Natural killer cell (primary cell): ENCODE measurements around the gene TMEM217. TPM values are rescaled to one million over a fixed set of nuclear protein-coding genes. Genes with fewer than 3 reads are reported as not detected.
"Not testable (repeated sequence)": the region's sequence is repeated elsewhere in the genome, so short reads cannot be mapped to it uniquely, and the experiment has no call there.

Source experiments
- ATAC-seq, 3 donors: fragments of 150-1000 bp in 2 of 3; fragments of 200-7000 bp in 1 of 3; cut with Tn5 transposase; 1 replicate in 1 of 3; 2 replicates in 2 of 3; pipeline ENCODE4 v1.10.0; 2021; ENCODE audit warnings: mild to moderate bottlenecking in 2 of 3, moderate library complexity in 2 of 3
- DNase-seq, 2 donors: peaks; one replicate each; pipeline versions ENCODE4 v3.0.0 to v3.0.0-alpha.2; 2013 to 2021; ENCODE audit warnings: mixed read lengths in 1 of 2
- H3K27ac ChIP-seq: one replicate; pipeline ENCODE4 v1.5.1; 2013; ENCODE audit warnings: mild to moderate bottlenecking, low read length
- H3K27me3 ChIP-seq: one replicate; pipeline ENCODE4 v1.6.1; 2013; ENCODE audit warnings: low read length; ENCODE audit not compliant: control insufficient read depth, insufficient read depth
- H3K36me3 ChIP-seq: one replicate; pipeline ENCODE4 v1.6.1; 2013; ENCODE audit warnings: low read length; ENCODE audit not compliant: control insufficient read depth, insufficient read depth
- H3K4me1 ChIP-seq: one replicate; pipeline ENCODE4 v1.6.1; 2013; ENCODE audit warnings: low read length; ENCODE audit not compliant: control insufficient read depth, insufficient read depth
- H3K4me3 ChIP-seq: one replicate; pipeline ENCODE4 v1.5.1; 2013; ENCODE audit warnings: low read length
- H3K9me3 ChIP-seq: one replicate; pipeline ENCODE4 v1.6.1; 2013; ENCODE audit warnings: low read length; ENCODE audit not compliant: control insufficient read depth, insufficient read depth
- H3K27ac Mint-ChIP-seq, 2 donors: one replicate each; pipeline ENCODE4 v1.8.0; 2022; ENCODE audit warnings: mild to moderate bottlenecking in 2 of 2, mixed read lengths in 2 of 2, moderate library complexity in 1 of 2
- H3K27me3 Mint-ChIP-seq, 2 donors: one replicate each; pipeline ENCODE4 v1.8.0; 2022; ENCODE audit warnings: low read depth in 2 of 2, mixed read lengths in 2 of 2
- H3K36me3 Mint-ChIP-seq: one replicate; pipeline ENCODE4 v1.8.0; 2022; ENCODE audit warnings: mixed read lengths
- H3K4me1 Mint-ChIP-seq, 2 donors: one replicate each; pipeline ENCODE4 v1.8.0; 2022; ENCODE audit warnings: mixed read lengths in 2 of 2
- H3K4me3 Mint-ChIP-seq: one replicate; pipeline ENCODE4 v1.8.0; 2022; ENCODE audit warnings: mild to moderate bottlenecking, moderate library complexity, mixed read lengths
- H3K9me3 Mint-ChIP-seq, 2 donors: one replicate each; pipeline ENCODE4 v1.8.0; 2022; ENCODE audit warnings: mixed read lengths in 2 of 2
- WGBS: methylation state at CpG from one replicate; pipeline ENCODE4 v1.1.7; 2013; ENCODE audit warnings: missing lambda C conversion rate; ENCODE audit not compliant: insufficient coverage; 5-methylcytosine and 5-hydroxymethylcytosine counted together
- intact Hi-C: fragments of 100-400 bp; cut with micrococcal nuclease; formaldehyde crosslinking; loops from one replicate; pipeline ENCODE4 v1.14.2; 2022
- total RNA-seq, 4 donors: library from RNA; stranded (reverse); fragments of 120-200 nt in 1 of 4; gene quantifications; one replicate each; pipeline versions ENCODE4 v1.2.3 to v1.2.4, GENCODE V29; 2013 to 2022
- TF ChIP-seq, protein P1 (sequence below): fragments of 200-600 bp; IDR thresholded peaks from one replicate; pipeline ENCODE4 v1.8.0; 2022; ENCODE audit warnings: antibody characterized with exemption

TMEM217 gene
- total RNA-seq, 3 donors from 2014 or later (not counting 1 experiment from before 2014, with no cell fraction given): 0.75 to 2.1 (median 0.75) TPM

DNA sequence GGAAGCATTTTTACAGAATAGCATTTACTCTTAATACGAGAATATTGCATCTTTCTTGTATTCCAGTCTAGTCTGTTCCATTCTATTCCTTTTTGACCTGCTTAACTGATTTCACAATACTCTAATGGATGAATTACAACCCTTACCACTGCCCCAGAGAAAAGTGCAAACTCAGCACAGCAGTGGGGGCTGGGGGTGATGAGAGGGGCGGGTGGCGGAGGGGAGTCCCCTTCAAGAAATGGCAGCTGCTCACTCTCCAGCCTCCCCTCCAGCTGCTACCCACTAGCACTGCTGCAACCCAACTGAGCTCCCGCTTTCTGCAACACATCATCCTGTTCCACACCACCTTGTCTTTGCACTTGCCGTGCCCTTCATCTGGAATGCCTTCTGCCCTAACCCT lies 57.9 kb downstream of the TMEM217 start:
- TF ChIP-seq, protein P1, sequence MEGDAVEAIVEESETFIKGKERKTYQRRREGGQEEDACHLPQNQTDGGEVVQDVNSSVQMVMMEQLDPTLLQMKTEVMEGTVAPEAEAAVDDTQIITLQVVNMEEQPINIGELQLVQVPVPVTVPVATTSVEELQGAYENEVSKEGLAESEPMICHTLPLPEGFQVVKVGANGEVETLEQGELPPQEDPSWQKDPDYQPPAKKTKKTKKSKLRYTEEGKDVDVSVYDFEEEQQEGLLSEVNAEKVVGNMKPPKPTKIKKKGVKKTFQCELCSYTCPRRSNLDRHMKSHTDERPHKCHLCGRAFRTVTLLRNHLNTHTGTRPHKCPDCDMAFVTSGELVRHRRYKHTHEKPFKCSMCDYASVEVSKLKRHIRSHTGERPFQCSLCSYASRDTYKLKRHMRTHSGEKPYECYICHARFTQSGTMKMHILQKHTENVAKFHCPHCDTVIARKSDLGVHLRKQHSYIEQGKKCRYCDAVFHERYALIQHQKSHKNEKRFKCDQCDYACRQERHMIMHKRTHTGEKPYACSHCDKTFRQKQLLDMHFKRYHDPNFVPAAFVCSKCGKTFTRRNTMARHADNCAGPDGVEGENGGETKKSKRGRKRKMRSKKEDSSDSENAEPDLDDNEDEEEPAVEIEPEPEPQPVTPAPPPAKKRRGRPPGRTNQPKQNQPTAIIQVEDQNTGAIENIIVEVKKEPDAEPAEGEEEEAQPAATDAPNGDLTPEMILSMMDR: no peak
- no peak overlapping the region for H3K4me3 ChIP-seq
- H3K36me3 ChIP-seq: no peaks in the 10 kb centered on the region
- Mint-ChIP-seq H3K4me1 (peaks cover 36 to 40% of the 10 kb centered on the region in 2 donors), H3K4me3 (no peak overlapping the region), H3K36me3 (no peaks in the 10 kb centered on the region), H3K9me3 (no peaks in the 10 kb centered on the region), H3K27ac (no peak overlapping the region), H3K27me3 (no peaks in the 10 kb centered on the region)
- DNase-seq (no peak), ATAC-seq (no peak)
- intact Hi-C loops: no loop called here
- H3K27ac ChIP-seq: no peak overlapping the region
- peaks cover 23% of the 10 kb centered on the region for H3K4me1 ChIP-seq
- WGBS: 90% methylated on average over 5 of the region's 5 CpGs
- no peaks in the 10 kb centered on the region for H3K27me3 ChIP-seq
- no peaks in the 10 kb centered on the region for H3K9me3 ChIP-seq

- H3K27ac Mint-ChIP-seq, H3K9me3 ChIP-seq, intact Hi-C loops, H3K27me3 ChIP-seq, H3K4me3 ChIP-seq, H3K4me3 Mint-ChIP-seq, DNase-seq, H3K36me3 Mint-ChIP-seq, ATAC-seq, H3K27ac ChIP-seq, H3K36me3 ChIP-seq, H3K9me3 Mint-ChIP-seq, H3K27me3 Mint-ChIP-seq: not testable (repeated sequence)
- peaks cover 17% of the 10 kb centered on the region for H3K4me1 ChIP-seq
- WGBS: 100% methylated on average over 2 of the region's 4 CpGs
- H3K4me1 Mint-ChIP-seq: peaks cover 36 to 39% of the 10 kb centered on the region in 2 donors
Observed at GRCh38 chr6:37196451-37196850, 61.5 kb downstream of the TMEM217 start.

DNA sequence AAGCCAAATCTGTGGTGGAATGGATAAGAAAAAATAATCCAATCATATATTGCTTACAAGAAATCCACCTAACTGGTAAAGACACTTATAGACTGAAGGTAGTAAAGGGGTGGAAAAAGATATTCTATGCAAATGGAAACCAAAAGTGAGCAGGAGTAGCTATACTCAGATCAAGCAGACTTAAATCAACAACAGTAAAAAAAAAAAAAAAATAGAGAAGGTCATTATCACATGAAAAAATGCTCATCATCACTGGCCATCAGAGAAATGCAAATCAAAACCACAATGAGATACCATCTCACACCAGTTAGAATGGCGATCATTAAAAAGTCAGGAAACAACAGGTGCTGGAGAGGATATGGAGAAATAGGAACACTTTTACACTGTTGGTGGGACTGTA lies 63.1 kb downstream of the TMEM217 start:
- peak in 2 of 3 donors; percentile 34 to 41 for ATAC-seq
- peak overlapping the region; percentile 38 for H3K4me3 Mint-ChIP-seq

DNA sequence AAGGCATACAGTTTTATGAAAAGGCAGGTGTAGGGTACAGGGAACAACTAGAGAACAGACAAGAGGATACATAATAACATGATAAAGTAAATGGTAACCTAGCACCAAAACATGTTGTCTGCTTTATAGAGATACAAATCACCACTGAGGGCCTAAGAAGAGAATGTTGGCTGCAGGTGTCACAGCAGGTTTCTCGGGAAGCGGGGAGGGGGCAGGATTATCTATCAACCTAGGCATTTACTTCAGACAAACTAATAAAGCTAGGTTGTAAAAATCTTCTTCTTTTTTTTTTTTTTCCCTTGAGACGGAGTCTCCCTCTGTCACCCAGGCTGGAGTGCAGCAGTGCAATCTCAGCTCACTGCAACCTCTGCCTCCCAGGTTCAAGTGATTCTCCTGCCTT lies 65.3 kb downstream of the TMEM217 start:
- Histone ChIP-seq H3K27me3 (no peaks in the 10 kb centered on the region), H3K4me3 (no peak overlapping the region), H3K9me3 (no peaks in the 10 kb centered on the region), H3K27ac (no peak overlapping the region), H3K36me3 (no peaks in the 10 kb centered on the region), H3K4me1 (peaks cover 39% of the 10 kb centered on the region)
- Mint-ChIP-seq H3K27ac (peak overlapping the region; percentile 67 to 83), H3K4me3 (no peak overlapping the region), H3K4me1 (peaks cover 40 to 49% of the 10 kb centered on the region in 2 donors), H3K9me3 (no peaks in the 10 kb centered on the region), H3K36me3 (no peaks in the 10 kb centered on the region), H3K27me3 (no peaks in the 10 kb centered on the region)
- intact Hi-C loops: no loop called here
- TF ChIP-seq, protein P1: no peak
- 86% methylated on average over 3 of the region's 3 CpGs for WGBS
- ATAC-seq: no peak
- DNase-seq: no peak

More for the DNA sequence above, 63.1 kb downstream of the TMEM217 start:
- H3K4me1 ChIP-seq: peaks cover 21% of the 10 kb centered on the region
- H3K27me3 Mint-ChIP-seq, H3K36me3 ChIP-seq, H3K27ac ChIP-seq, H3K36me3 Mint-ChIP-seq, H3K27me3 ChIP-seq, H3K9me3 ChIP-seq, intact Hi-C loops, H3K4me3 ChIP-seq, H3K9me3 Mint-ChIP-seq, DNase-seq: not testable (repeated sequence)
- no CpG with 5 or more reads among the region's 1 CpG for WGBS
- Mint-ChIP-seq H3K4me1 (peaks cover 28 to 34% of the 10 kb centered on the region in 2 donors), H3K27ac (peak overlapping the region; percentile 48 to 54)
